Measurements from ENCODE around the gene MYRFL.
"Not testable (repeated sequence)": the region's sequence is repeated elsewhere in the genome, so short reads cannot be mapped to it uniquely, and the experiment has no call there.

The MYRFL gene

DNA sequence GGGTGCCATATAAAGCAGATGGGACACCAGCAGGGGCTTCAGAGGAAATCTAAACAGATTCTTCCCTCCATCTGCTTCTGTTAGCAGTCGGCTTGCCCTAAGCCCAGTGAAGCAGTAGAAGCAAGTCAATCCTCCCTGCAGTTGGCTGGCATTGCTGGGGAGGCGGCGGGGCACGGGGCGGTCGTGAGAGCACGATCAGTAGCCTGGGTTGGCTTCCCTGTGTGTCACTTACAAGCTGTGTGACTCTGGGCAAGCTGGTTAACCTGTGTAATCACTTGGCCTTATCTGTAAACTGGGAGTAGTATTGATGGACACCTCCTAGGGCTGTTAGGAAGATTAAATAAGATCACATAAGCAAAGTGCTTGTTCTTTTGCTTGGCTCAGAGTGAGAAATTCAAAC, 19.4 kb downstream of the MYRFL start:
- DNase-seq: no peak

DNA sequence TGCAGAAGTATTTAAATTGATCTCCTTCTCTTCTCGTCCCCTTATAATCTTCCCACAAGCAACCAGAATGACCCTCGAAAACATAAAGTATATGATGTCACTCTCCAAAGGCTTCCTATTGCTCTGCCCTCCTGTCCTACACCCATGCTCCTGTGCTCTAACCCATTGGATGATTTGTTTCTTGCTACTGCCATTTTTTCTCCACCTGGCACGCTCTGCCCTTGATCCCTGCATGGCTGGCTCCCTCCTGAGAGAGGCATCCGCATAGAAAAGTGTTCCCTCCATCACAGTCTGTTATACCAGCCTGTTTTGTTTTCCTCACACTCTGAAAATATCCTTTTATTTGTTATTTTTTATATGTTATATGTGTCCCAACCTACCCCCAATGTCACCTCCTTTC, 19.8 kb downstream of the MYRFL start:
- DNase-seq: no peak

DNA sequence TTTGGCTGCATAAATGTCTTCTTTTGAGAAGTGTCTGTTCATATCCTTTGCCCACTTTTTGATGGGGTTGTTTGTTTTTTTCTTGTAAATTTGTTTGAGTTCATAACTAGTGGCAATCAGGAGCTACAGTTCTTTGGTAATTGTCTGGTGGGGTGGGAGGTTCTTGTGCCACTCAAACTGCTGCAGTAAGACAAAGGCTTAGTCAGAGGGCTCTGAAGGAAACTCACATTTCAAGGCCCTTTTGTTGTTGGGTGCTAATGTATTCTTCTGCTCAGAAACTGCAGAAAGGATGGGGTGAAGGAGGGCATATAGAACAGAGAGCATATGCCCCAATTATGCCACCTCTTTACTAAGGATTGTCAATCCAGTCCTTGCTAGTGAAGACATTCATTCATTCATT, 21.9 kb downstream of the MYRFL start:
- no peak for DNase-seq

DNA sequence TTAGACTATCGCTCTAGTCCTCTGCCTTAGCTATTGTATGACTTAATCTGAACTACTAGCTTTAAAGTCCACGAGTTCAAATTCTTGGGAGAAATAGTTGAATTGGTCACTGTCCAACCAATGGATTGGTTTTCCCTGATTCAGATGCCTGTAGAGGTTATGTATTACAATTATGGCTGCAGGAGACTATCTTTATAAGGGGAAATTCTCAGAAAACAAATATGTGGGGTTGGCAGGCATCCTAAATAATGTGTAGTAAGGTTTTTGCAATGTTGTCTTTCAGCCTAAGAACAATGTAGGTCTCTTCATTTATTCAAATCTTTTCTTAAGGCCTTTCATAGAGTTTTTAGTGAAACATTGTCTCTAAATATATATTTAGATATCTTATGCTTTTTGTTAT, 26.9 kb downstream of the MYRFL start:
- DNase-seq: no peak

DNA sequence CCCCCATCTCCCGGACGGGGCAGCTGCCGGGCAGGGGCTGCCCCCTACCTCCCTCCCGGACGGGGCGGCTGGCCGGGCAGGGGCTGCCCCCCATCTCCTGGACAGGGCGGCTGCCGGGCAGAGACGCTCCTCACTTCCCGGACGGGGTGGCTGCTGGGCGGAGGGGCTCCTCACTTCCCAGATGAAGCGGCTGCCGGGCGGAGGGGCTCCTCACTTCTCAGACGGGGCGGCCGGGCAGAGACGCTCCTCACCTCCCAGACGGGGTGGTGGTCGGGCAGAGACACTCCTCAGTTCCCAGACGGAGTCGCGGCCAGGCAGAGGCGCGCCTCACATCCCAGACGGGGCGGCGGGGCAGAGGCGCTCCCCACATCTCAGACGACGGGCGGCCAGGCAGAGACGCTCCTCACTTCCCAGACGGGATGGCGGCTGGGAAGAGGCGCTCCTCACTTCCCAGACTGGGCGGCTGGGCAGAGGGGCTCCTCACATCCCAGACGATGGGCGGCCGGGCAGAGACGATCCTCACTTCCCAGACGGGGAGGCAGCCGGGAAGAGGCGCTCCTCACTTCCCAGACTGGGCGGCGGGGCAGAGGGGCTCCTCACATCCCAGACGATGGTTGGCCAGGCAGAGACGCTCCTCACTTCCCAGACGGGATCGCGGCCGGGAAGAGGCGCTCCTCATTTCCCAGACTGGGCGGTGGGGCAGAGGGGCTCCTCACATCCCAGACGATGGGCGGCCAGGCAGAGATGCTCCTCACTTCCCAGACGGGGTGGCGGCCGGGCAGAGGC, 28.3 kb downstream of the MYRFL start:
- not testable (repeated sequence) for DNase-seq

DNA sequence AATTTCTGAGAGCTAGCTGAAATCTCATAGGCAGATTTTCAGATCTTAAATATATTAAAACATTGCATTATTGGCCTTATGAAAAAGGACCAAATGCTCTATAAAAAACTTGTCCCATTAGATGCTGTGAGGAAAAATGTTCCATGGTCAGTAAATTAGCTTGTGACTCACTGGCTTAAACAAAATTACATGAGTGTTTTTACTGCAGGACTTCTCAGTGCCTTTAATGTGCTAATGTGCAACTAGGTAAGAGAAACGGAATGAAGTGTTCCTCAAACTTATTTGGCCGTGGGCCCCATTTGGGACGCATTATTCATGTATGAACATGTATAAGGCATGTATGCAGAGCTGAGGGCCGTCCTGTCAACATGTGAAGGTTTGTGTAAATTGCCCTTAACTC, 41.7 kb downstream of the MYRFL start:
- DNase-seq: no peak

DNA sequence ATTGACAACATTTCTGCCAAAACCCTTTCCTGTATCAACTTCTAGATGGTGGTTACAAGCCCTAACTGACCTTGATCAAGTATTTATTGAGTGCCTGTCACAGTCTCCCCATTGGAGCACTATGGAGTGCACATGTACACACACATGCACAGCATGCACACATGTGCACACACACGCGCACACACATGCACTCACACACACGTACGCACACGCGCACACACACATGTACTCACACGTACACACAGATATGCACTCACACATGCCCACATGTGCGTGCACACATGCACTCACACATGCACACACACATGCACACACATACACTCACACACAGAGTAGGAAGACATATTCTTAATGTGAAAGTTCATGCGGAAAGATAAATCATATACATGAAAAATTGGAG, 43.7 kb downstream of the MYRFL start:
- DNase-seq: no peak

DNA sequence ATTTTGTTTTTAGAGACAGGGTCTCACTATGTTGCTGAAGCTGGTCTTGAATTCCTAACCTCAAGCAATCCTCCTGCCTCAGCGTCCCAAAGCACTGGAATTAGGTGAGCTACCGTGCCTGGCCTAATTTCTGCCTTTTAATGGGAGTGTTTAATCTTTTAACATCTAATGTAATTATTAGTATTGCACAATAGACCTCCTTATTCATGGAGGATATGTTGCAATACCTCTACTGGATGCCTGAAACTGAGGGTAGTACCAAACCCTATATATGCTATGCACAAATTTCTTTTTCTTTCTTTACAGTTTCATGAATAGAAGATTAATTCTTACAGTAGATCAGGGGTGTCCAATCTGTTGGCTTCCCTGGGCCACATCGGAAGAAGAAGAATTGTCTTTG, 47.8 kb downstream of the MYRFL start:
- no peak for DNase-seq

DNA sequence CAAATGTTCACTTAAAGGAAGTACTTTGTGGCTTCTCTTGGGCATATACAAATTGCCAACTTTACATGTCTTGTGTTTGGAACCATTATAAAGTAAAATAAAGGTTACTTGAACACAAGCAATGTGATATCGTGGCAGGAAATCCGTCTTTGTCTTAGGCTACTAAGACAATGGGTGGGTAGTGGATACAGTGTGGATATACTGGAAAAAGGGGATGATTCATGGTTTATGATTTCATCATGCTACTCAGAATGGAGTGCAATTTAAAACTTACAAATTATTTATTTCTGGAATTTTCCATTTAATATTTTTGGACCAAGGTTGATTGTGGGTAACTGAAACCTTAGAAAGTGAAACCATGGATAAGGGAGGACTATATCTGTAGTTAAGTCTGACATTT, 48.4 kb downstream of the MYRFL start:
- no peak for DNase-seq

DNA sequence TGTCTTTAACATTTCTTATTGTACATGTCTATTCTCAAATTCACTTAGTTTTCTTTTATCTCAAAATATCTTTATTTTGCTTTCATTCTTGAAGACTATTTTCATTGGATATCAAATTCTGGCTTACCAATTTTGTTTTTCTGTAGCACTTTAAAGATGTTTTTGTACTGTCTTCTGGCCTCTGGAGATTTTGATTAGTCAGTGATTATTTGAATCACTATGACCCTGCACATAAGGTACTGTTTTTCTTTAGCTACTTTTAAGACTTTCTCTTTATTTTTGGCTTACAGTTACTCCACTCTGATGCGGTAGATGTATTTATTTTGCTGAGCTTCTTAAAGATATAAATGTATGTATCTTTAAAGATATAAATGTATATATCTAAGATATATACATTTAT, 49.6 kb downstream of the MYRFL start:
- no peak for DNase-seq

DNA sequence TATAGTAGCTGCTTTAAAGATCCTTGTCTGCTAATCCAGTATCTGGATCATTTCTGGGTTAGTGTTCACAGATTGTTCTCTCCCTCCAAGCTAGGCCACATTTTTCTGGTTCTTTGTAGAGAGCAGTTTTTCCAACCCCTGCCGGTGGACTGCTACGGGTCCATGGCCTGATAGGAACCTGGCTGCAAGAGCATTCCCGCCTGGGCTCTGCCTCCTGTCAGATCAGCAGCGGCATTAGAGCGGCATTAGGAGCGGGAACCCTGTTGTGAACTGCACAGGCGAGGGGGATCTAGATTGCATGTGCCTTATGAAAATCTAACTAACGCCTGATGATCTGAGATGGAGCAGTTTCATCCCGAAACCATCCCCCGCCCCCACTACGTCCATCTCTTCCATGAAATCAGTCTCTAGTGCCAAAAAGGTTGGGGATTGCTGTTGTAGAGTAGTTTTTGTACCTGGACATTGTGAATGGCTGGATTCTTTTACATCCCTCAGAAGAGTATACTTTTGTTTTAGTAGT, 50.4 kb downstream of the MYRFL start:
- DNase-seq: peak; percentile 22

DNA sequence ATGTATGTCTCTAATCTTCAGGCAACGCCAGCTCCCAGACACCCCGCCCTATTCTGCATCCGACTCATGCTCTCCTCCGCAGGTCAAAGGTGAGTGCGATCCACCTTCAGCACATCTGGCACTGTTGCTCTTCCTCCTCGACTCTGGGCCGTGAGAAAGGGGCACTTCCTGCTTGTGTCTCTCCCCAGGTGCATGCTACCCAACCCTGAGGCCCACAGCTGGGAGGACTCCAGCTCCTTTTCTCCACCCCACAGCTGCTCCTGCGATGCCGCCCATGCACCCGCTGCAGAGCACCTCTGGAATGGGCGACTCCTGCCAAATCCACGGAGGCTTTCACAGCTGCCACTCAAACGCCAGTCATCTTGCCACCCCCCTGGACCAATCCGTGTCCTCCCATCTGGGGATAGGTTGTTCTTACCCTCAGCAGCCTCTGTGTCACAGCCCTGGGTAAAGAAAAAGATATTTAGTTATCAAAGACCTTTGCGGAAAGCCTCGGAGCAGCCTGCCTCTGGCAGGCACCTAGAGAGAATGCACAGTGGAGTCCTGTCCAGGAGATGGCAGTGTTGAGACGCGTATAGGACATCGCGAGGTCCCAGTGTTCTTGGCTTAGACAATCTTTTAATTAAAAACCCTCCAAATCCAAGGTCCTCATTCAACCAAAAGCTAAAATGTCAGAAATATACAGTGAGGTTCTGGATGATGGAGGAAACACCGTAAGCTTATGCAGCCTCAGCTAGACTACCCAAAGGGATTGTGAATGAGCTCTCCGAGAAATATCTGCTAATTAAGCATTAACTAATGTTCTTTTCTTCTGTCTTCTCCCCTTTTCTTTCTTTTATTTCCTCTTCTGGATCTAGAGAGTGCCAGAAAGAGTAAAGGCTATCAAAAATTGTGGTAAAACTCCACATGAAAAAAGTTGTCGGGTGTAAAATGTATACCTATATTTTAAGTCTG, 54.3 kb downstream of the MYRFL start:
- peak; percentile 79 for DNase-seq

DNA sequence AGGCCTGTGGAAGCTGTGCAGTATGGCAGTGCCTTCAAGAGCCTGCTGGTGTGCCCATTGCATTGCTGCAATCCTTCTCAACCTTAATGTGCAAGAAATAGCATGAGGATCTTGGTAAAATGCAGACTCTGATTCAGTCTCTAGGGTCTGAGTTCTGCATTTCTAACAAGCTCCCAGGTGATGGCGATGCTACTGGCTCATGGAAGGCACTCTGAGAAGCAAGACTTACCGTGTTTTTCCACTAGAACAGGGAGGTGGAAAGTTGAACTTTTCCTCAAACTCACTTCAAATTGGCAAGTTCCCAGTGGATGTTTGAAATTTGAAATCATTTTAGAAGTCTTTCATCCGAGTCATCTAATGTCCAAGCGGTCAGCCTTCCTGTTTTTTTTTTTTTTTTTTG, 55.5 kb downstream of the MYRFL start:
- no peak for DNase-seq

DNA sequence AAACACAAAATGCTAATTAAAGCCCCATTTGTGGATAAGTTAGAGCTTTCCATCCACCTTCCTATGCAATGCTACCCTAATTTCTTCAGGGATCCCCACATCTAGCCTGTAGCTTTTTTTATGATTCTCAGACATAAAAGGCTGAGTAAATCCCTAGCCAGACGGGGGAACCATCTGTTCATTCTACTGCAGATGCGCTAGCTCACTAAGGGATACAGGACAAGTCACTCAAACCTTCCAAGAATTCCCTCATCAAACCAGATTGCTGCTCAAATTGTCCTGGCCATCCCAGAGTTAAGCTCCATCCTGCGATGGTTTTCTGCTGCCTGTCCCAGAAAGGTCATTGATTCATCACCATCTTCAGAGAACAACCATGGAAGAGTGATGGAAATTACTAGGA, 56.7 kb downstream of the MYRFL start:
- no peak for DNase-seq

DNA sequence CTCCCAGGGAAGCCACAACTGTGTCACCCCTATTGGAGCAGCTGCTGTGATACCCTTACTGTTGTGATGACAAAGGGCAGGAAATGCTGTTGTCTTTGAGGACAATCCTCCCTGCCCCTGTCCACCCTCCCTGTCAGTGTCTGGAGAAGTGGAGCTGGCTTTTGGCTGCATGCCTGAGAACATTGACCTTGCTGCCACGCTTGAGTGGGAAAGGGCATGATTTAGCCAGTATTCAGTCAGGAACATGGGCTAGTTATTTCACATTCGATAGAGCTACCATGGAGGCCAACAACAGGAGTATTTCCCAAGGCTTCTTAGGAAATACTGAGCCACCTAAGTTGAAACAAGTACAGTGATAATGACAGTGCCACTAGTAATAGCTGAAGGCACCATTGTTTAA, 59.4 kb downstream of the MYRFL start:
- no peak for DNase-seq

DNA sequence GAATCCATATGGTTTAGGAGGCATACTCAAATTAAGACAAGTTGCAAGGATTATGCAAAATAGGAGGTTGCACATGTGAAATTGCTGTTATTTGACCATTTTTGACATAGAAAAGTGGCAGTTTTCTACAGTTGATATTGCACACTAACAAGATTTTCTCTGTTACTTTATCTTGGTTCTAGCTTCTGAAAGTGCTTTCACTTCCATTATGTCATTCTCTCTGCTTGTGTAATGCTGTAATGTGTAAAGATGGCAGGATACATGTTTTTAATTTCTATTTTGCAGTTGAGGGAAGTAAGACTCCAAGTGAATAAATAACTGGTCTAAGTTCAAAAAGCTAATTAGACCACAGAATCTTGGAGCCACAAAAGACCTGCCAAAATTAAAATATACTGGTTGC, 60.6 kb downstream of the MYRFL start:
- no peak for DNase-seq

DNA sequence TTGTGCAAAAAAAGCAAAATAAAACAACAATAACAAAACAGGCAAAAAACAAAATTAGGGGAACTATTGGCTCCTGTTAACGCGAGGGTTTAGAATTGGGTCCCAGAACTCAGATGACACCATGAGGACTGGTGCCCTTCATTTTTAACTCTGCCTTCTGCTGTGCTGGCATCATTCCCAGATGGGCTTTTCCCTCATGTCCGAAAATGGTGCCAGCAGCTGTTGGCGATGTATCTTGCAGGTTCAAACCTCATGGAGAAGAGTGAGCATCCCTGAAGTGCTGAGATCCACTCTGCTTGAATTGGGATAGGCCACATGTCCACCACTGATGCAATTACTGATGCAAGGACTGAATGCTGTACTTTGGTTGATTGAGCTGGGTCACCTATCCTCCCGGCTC, 61.1 kb downstream of the MYRFL start:
- no peak for DNase-seq

DNA sequence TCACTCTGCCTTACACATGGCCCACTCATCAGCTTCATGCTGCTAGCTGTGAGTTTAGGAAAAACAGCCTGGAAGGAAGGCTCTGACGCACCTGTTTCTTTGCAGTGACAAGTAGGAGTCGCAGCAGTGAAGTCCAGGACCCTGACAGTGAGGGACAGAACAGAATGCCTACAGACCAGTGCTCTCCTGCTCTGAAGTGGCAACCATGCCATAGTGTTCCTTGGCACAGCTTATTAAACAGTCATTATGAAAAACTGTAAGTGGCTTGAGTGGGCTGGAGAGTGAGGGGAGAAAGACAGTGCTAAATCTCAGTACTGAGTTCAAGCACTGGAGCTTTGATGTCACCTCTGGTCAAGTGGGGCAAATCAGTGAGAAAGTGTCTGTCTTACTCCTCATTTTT, 61.7 kb downstream of the MYRFL start:
- no peak for DNase-seq

DNA sequence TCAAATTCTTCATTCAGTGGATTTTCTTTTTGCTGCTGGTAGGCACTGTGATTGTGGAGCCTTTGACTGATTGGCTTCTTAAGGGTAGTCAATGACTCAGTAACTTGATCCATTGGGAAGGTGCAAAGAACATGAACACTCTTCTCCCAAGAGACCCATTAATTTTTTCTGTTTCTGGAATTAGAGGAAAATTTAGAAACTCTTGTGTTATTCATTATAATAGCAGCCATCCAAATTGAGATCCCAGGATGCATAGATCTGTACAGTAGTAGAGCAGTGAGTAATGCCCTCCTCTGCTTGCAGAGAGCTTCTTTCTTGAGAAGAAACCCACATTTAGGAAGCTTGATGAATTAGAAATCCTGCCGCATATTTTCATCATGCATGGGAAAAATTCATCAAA, 63.9 kb downstream of the MYRFL start:
- DNase-seq: no peak

DNA sequence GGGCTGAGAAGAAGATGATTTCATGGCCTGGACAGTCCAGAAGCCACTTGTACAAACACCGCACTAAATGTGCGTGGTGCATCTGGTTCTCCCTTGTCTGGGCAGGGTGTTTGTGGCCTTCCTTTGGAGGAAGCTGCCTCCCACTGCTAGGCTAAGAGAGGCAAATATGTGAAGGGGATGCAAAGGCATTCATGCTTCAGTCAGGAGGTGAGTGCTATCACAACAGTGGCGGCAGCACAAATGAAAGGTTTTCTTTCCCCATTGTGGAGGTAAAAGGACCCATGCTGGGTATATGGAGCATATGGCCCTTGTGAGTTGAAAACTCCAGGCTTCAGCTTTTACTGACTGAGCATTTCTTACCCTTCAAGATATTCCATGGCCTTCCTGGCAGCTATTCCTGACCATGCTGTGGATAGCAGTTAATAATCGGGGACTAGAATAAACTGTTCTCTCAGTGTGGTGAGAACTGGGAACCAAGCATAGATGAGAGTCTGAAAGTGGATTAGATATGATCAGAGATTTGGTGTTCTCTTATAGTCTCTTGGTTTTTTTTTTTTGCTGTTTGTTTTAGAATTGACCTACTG, 69.9 kb downstream of the MYRFL start:
- DNase-seq: no peak

DNA sequence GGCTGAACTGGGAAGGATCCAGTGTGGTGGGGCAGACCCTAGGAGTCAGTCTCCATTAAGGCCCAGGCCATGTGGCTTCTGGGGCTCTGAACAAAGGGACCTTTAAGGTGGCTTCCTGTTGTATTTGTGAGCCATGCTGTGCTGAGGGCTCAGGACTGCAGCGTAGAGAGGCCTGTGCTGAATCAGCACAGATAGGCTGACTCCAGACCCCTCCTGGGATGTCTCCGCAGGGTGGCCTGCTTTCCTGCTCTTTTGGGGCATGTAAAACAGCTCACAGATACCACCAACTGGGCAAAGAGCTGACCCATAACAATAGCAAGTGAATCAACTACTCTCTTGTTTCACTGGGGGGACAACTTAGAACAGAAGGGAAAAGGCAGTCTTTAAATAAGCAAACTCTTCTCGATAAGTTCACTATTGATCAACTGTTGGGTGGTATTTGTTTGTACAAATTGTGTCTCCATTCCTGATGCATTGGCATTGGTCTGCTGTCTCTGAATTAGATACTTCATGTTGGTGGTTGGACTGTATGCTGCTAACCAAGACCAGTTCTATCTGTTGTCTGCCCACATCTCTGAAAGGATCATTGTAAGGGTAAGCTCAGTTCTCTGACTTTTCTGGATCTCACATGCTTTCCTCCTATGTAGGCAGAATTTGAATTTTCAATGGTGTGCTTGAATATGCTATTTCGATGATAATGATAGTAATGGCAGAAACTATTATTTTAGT, 71.8 kb downstream of the MYRFL start:
- no peak for DNase-seq

DNA sequence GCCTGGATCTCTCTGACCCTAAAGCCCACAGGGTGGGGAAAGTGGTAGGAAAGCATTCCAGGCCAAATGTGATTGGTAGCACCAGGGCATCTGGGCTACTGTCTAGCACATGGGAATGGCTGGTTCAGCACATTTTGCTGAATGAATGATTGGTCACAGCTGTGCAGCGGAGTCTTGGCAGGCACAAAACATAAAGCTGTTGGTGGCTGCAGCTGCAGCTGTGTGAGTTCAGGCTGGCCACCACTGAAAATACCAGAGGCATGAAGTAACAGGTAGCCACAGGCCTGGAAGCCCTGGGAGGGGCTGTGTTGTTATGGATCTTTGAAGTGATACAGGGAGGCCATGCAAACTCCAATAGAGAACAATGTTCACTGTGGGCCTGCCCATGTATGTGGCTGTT, 72.7 kb downstream of the MYRFL start:
- DNase-seq: peak; percentile 48

DNA sequence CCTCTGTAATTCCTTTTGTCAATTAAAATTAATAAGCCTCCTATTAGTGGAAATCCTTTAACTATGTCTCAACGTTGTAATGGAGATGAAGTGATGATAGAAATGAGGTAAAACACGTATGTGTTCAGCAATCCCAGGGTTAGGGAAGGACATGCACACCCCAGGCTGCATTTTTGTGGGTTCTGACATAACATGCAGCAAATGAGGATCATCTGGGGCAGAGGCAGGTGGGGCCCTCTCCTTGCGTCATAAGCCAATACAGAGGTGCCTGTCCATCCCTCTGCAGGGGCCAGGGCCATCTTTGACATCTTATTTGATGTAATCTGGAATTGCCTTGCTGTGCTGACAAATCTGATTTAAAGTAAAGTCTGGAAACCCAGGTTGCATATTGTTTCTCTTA, 73.2 kb downstream of the MYRFL start:
- DNase-seq: no peak
